Heart right ventricle (tissue), 16 donors: ENCODE results near the gene C9orf50. TPM values are rescaled to one million over a fixed set of nuclear protein-coding genes. Genes with fewer than 3 reads are reported as not detected.

Source experiments
- ATAC-seq, 8 donors: fragments of 200-7000 bp; cut with Tn5 transposase; one replicate each; pipeline ENCODE4 v1.9.1; 2020; ENCODE audit warnings: mild to moderate bottlenecking in 8 of 8, moderate library complexity in 8 of 8, moderate number of reproducible peaks in 1 of 8
- DNase-seq, 2 donors: peaks; one replicate each; pipeline ENCODE4 v3.0.0-alpha.2; 2020
- H3K27ac ChIP-seq, 10 donors: fragments of 200-600 bp; sonication (generic) in 2 of 10; one replicate each; pipeline versions ENCODE4 v1.5.0 to v1.8.0; 2020 to 2022; ENCODE audit warnings: mild to moderate bottlenecking in 3 of 10
- H3K27me3 ChIP-seq, 7 donors: fragments of 200-600 bp; one replicate each; pipeline ENCODE4 v1.8.0; 2021 to 2022; ENCODE audit warnings: mild to moderate bottlenecking in 2 of 7
- H3K36me3 ChIP-seq, 9 donors: fragments of 200-600 bp; sonication (generic) in 1 of 9; one replicate each; pipeline versions ENCODE4 v1.5.0 to v1.8.0; 2020 to 2022; ENCODE audit warnings: mild to moderate bottlenecking in 2 of 9
- H3K4me1 ChIP-seq, 9 donors: fragments of 200-600 bp; sonication (generic) in 1 of 9; one replicate each; pipeline versions ENCODE4 v1.5.0 to v1.8.0; 2020 to 2022; ENCODE audit warnings: mild to moderate bottlenecking in 4 of 9
- H3K4me3 ChIP-seq, 10 donors: fragments of 200-600 bp; sonication (generic) in 2 of 10; one replicate each; pipeline versions ENCODE4 v1.5.0 to v1.8.0; 2020 to 2022; ENCODE audit warnings: mild to moderate bottlenecking in 7 of 10, moderate library complexity in 2 of 10
- H3K9me3 ChIP-seq, 11 donors: fragments of 200-600 bp in 10 of 11; sonication (generic) in 2 of 11; one replicate each; pipeline versions ENCODE4 v1.5.0 to v1.8.0; 2013 to 2022; ENCODE audit warnings: mild to moderate bottlenecking in 2 of 11, control low read depth in 1 of 11, moderate library complexity in 1 of 11
- CTCF ChIP-seq, 9 donors: fragments of 200-600 bp; sonication (generic) in 2 of 9; IDR thresholded peaks; one replicate each; pipeline versions ENCODE4 v1.5.0 to v1.8.0; 2021 to 2022; ENCODE audit warnings: antibody characterized with exemption in 9 of 9, mild to moderate bottlenecking in 5 of 9, moderate library complexity in 1 of 9
- WGBS, 2 donors: extraction: QIAGEN DNeasy Blood & Tissue Kit; methylation state at CpG; one replicate each; pipeline ENCODE4 v1.1.7; 2013; ENCODE audit warnings: inconsistent platforms in 1 of 2; 5-methylcytosine and 5-hydroxymethylcytosine counted together
- intact Hi-C, 10 donors: fragments of 100-400 bp; cut with DNase I; formaldehyde crosslinking; loops; one replicate each; pipeline versions ENCODE4 v1.11.1 to v1.14.2; 2022
- polyA plus RNA-seq, 2 donors: library from polyadenylated mRNA; stranded (reverse); fragments of 200-250 nt; gene quantifications; one replicate each; pipeline ENCODE4 v1.2.3, GENCODE V29; 2013
- total RNA-seq, 10 donors: library from RNA; stranded (reverse); fragmentation: NEBNext Ultra II Directional in 3 of 10; extraction: Animal tissue kit (Norgen Biotek cat#: 25700) in 3 of 10; gene quantifications; one replicate each; pipeline versions ENCODE4 v1.2.1 to v1.2.4, GENCODE V29; 2021 to 2023
- donor health status: Arrhythmogenic right ventricular cardiomyopathy.
- donor health status: ischemic (EF 13 %, LVEDD 7.1; RV severe dilation, severe dysfunction).
- donor health status: healthy with polysubstance abuse.
- donor health status: DM: no; HTN: yes; CAD: no.
- donor health status: DM: no; HTN: no; CAD: no.
- donor health status: ischemic (EF 25% LVEDD 6.9; RV normal size, moderate dysfunction).
- donor health status: ischemic (EF 25% LVEDD 5.7; RV mildly dilated, moderate dysfunction).
- donor health status: healthy.
- donor health status: DM: yes; HTN: yes; CAD: no.
- donor health status: Ischemic cardiomyopathy.
- donor health status: ischemic (EF 35%, LVEDD 5.7; RV mildly dilated, moderate dysfunction).
- donor health status: nonischemic (EF 11% LVEDD 7.7; RV severe dilation, severe dysfunction).
- donor health status: DM: yes; HTN: yes; CAD: no.
- donor health status: PGD.
- donor health status: ischemic (EF 29% LVEDD 5.4; RV normal size, mild dysfunction).
- donor health status: nonischemic (EF 23%, LVEDD 6.1; RV moderate dilation, normal function).

Gene C9orf50
- total and polyA plus RNA-seq, 12 donors, result not detected

- no peak for TF ChIP-seq CTCF (IDR thresholded peaks at IDR 0.05)
- no peak for ATAC-seq
- Histone ChIP-seq H3K36me3 (no peaks in the 10 kb centered on the region), H3K4me1 (peaks cover 12 to 38% (median 29%) of the 10 kb centered on the region in 9 donors), H3K4me3 (no peak overlapping the region), H3K9me3 (no peaks in the 10 kb centered on the region), H3K27me3 (peaks cover 0 to 32% (median 0%) of the 10 kb centered on the region in 7 donors), H3K27ac (no peak overlapping the region)
- 91 to 94% methylated on average over 10 of the region's 10 CpGs for WGBS, 2 donors
- DNase-seq, result no peak
- intact Hi-C loops, result loop anchor here in 3 of 10 donors (5.0 to 10.0 kb wide), 2 partner anchors 53 to 65 kb away; no protein-coding TSS in a partner anchor
Observed at GRCh38 chr9:129567329-129567728, 53.6 kb downstream of the C9orf50 start.

GRCh38 chr9:129566563-129567266, 54.2 kb downstream of the C9orf50 start:
- Histone ChIP-seq H3K27ac (no peak overlapping the region), H3K4me3 (no peak overlapping the region), H3K27me3 (peaks cover 0 to 32% (median 0%) of the 10 kb centered on the region in 7 donors), H3K4me1 (peaks cover 12 to 38% (median 29%) of the 10 kb centered on the region in 9 donors), H3K36me3 (no peaks in the 10 kb centered on the region), H3K9me3 (no peaks in the 10 kb centered on the region)
- ATAC-seq (no peak), DNase-seq (no peak)
- intact Hi-C loops, result loop anchor here in 3 of 10 donors (5.0 to 10.0 kb wide), 2 partner anchors 52 to 64 kb away; no protein-coding TSS in a partner anchor
- WGBS, 2 donors, result 93 to 96% methylated on average over 25 of the region's 25 CpGs
- no peak for TF ChIP-seq CTCF (IDR thresholded peaks at IDR 0.05)

- peaks cover 0 to 12% (median 0%) of the 10 kb centered on the region in 7 donors for H3K27me3 ChIP-seq
- no peak overlapping the region for H3K4me3 ChIP-seq
- H3K36me3 ChIP-seq, result no peaks in the 10 kb centered on the region
- H3K9me3 ChIP-seq, result no peaks in the 10 kb centered on the region
- H3K27ac ChIP-seq, result no peak overlapping the region
- WGBS, 2 donors, result 84% methylated on average over 8 of the region's 8 CpGs
- no peak for ATAC-seq
- no peak for TF ChIP-seq CTCF (IDR thresholded peaks at IDR 0.05)
- intact Hi-C loops, result loop anchor here in 1 of 10 donors (10.0 kb wide), 1 partner anchor 48 kb away; no protein-coding TSS in a partner anchor
- no peak for DNase-seq
- H3K4me1 ChIP-seq, result peaks cover 3 to 15% (median 7%) of the 10 kb centered on the region in 9 donors
Observed at GRCh38 chr9:129562917-129563316, 58.0 kb downstream of the C9orf50 start.

GRCh38 chr9:129562514-129562913, 58.4 kb downstream of the C9orf50 start:
- H3K4me3 ChIP-seq, result no peak overlapping the region
- no peaks in the 10 kb centered on the region for H3K9me3 ChIP-seq
- ATAC-seq, result no peak
- TF ChIP-seq CTCF (IDR thresholded peaks at IDR 0.05), result no peak
- H3K27ac ChIP-seq, result no peak overlapping the region
- H3K4me1 ChIP-seq, result peaks cover 0 to 11% (median 3%) of the 10 kb centered on the region in 9 donors
- H3K36me3 ChIP-seq, result no peaks in the 10 kb centered on the region
- DNase-seq, result no peak
- 85 to 87% methylated on average over 12 of the region's 12 CpGs for WGBS, 2 donors
- H3K27me3 ChIP-seq, result peaks cover 0 to 9% (median 0%) of the 10 kb centered on the region in 7 donors
- intact Hi-C loops, result loop anchor here in 1 of 10 donors (10.0 kb wide), 1 partner anchor 48 kb away; no protein-coding TSS in a partner anchor

Other genes with a start within 250 kb of the C9orf50 start
- 10 to 100 TPM; 54.0 to 84.2 (median 61.9) TPM for gene NTMT1, start 5.1 kb upstream of the C9orf50 start, total RNA-seq
- gene NTMT1, start 5.1 kb upstream of the C9orf50 start, polyA plus RNA-seq, result 100 to 1,000 TPM in 1 of 2 donors, 10 to 100 TPM in 1; 60.9 to 123 TPM
- 10 to 100 TPM in 2 of 10 donors, 1 to 10 TPM in 8; 6.2 to 11.8 (median 9.0) TPM for gene ASB6, start 21.1 kb upstream of the C9orf50 start, total RNA-seq
- 10 to 100 TPM in 1 of 2 donors, 1 to 10 TPM in 1; 9.2 to 11.2 TPM for gene ASB6, start 21.1 kb upstream of the C9orf50 start, polyA plus RNA-seq
- 1 to 10 TPM in 2 of 10 donors, under 1 TPM in 8; 0.21 to 1.2 (median 0.45) TPM for gene PRRX2, start 44.5 kb upstream of the C9orf50 start, total RNA-seq
- 1 to 10 TPM in 1 of 2 donors, under 1 TPM in 1; 0.29 to 3.0 TPM for gene PRRX2, start 44.5 kb upstream of the C9orf50 start, polyA plus RNA-seq
- 1 to 10 TPM in 5 of 10 donors, under 1 TPM in 5; 0.15 to 3.6 (median 1.1) TPM for gene PTGES, start 131.9 kb upstream of the C9orf50 start, total RNA-seq
- gene PTGES, start 131.9 kb upstream of the C9orf50 start, polyA plus RNA-seq, result 1 to 10 TPM; 2.6 to 5.7 TPM
- gene TOR1B, start 182.1 kb upstream of the C9orf50 start, total RNA-seq, result 10 to 100 TPM in 7 of 10 donors, 1 to 10 TPM in 3; 6.9 to 13.8 (median 11.0) TPM
- gene TOR1B, start 182.1 kb upstream of the C9orf50 start, polyA plus RNA-seq, result 10 to 100 TPM in 1 of 2 donors, 1 to 10 TPM in 1; 6.4 to 11.3 TPM
- 10 to 100 TPM; 11.1 to 16.8 (median 13.3) TPM for gene TOR1A, start 203.0 kb upstream of the C9orf50 start, total RNA-seq
- gene TOR1A, start 203.0 kb upstream of the C9orf50 start, polyA plus RNA-seq, result 10 to 100 TPM; 10.9 to 19.8 TPM
- gene C9orf78, start 214.2 kb upstream of the C9orf50 start, total RNA-seq, result 10 to 100 TPM; 25.7 to 34.6 (median 30.5) TPM
- 10 to 100 TPM; 34.2 to 66.2 TPM for gene C9orf78, start 214.2 kb upstream of the C9orf50 start, polyA plus RNA-seq
- 10 to 100 TPM; 10.9 to 16.8 (median 12.5) TPM for gene USP20, start 214.4 kb upstream of the C9orf50 start, total RNA-seq
- 10 to 100 TPM; 11.0 to 14.7 TPM for gene USP20, start 214.4 kb upstream of the C9orf50 start, polyA plus RNA-seq